Thymus (tissue), 11 donors: Measurements from ENCODE around the gene SAE1. TPM values are rescaled to one million over a fixed set of nuclear protein-coding genes. Genes with fewer than 3 reads are reported as not detected.

Source experiments
- DNase-seq, 9 donors: peaks; one replicate each; pipeline ENCODE4 v3.0.0-alpha.2; 2013; ENCODE audit warnings: low spot score in 9 of 9, low read depth in 6 of 9, missing footprints in 1 of 9
- H3K27ac ChIP-seq, 2 donors: one replicate each; pipeline ENCODE4 v1.5.1; 2013; ENCODE audit warnings: control low read depth in 1 of 2, low read depth in 1 of 2, low read length in 1 of 2, mild to moderate bottlenecking in 1 of 2, moderate library complexity in 1 of 2
- H3K27me3 ChIP-seq, 2 donors: one replicate each; pipeline ENCODE4 v1.5.1; 2013; ENCODE audit warnings: low read length in 1 of 2; ENCODE audit not compliant: control insufficient read depth in 2 of 2, insufficient read depth in 1 of 2
- H3K36me3 ChIP-seq, 2 donors: one replicate each; pipeline ENCODE4 v1.5.1; 2013; ENCODE audit warnings: low read length in 1 of 2, mild to moderate bottlenecking in 1 of 2, moderate library complexity in 1 of 2; ENCODE audit not compliant: control insufficient read depth in 2 of 2, insufficient read depth in 2 of 2
- H3K4me1 ChIP-seq, 2 donors: one replicate each; pipeline ENCODE4 v1.5.1; 2013; ENCODE audit warnings: low read length in 2 of 2; ENCODE audit not compliant: control insufficient read depth in 2 of 2, insufficient read depth in 2 of 2
- H3K4me3 ChIP-seq, 2 donors: one replicate each; pipeline ENCODE4 v1.5.1; 2013; ENCODE audit warnings: low read length in 2 of 2, control low read depth in 1 of 2, mild to moderate bottlenecking in 1 of 2
- H3K9me3 ChIP-seq, 2 donors: one replicate each; pipeline ENCODE4 v1.5.1; 2013; ENCODE audit warnings: low read length in 1 of 2, mild to moderate bottlenecking in 1 of 2; ENCODE audit not compliant: control insufficient read depth in 2 of 2, insufficient read depth in 1 of 2
- WGBS: extraction: QIAGEN DNeasy Blood & Tissue Kit; methylation state at CpG from one replicate; pipeline ENCODE4 v1.1.7; 2013; 5-methylcytosine and 5-hydroxymethylcytosine counted together
- polyA plus RNA-seq: library from polyadenylated mRNA; stranded (reverse); fragments of 200-250 nt; gene quantifications from one replicate; pipeline ENCODE4 v1.2.3, GENCODE V29; 2013
- total RNA-seq: library from RNA; stranded (reverse); fragments of 120-200 nt; gene quantifications from one replicate; pipeline ENCODE4 v1.2.4, GENCODE V29; 2013
- donor health status: healthy.

Gene SAE1
- total and polyA plus RNA-seq, 2 donors, result 40.5 to 93.3 TPM

GRCh38 chr19:47226426-47227351 lies 96.1 kb downstream of the SAE1 start:
- Histone ChIP-seq H3K36me3 (peaks cover 3 to 11% of the 10 kb centered on the region in 2 donors), H3K27ac (peak overlapping the region; percentile 84 to 94), H3K27me3 (peaks cover 5 to 51% of the 10 kb centered on the region in 2 donors), H3K9me3 (peaks cover 0 to 4% of the 10 kb centered on the region in 2 donors), H3K4me1 (peaks cover 35 to 55% of the 10 kb centered on the region in 2 donors), H3K4me3 (peak overlapping the region; percentile 30 to 93)
- peak in 3 of 9 donors; percentile 73 to 83 (median 76) for DNase-seq
- 2% methylated on average over 56 of the region's 56 CpGs for WGBS

GRCh38 chr19:47227352-47228167 lies 96.9 kb downstream of the SAE1 start:
- H3K4me3 ChIP-seq, result peak overlapping the region; percentile 37 to 93
- WGBS, result 3% methylated on average over 27 of the region's 27 CpGs
- peaks cover 5 to 59% of the 10 kb centered on the region in 2 donors for H3K27me3 ChIP-seq
- peaks cover 39 to 63% of the 10 kb centered on the region in 2 donors for H3K4me1 ChIP-seq
- peak overlapping the region; percentile 84 to 94 for H3K27ac ChIP-seq
- peak in 1 of 9 donors; percentile 50 for DNase-seq
- peaks cover 0 to 4% of the 10 kb centered on the region in 2 donors for H3K9me3 ChIP-seq
- H3K36me3 ChIP-seq, result peaks cover 0 to 5% of the 10 kb centered on the region in 2 donors

- H3K36me3 ChIP-seq, result peaks cover 0 to 5% of the 10 kb centered on the region in 2 donors
- peak in 1 of 9 donors; percentile 52 for DNase-seq
- WGBS, result 6% methylated on average over 50 of the region's 50 CpGs
- H3K4me3 ChIP-seq, result peak overlapping the region; percentile 56 to 93
- H3K4me1 ChIP-seq, result peaks cover 42 to 68% of the 10 kb centered on the region in 2 donors
- H3K27ac ChIP-seq, result peak overlapping the region; percentile 37 to 57
- peaks cover 5 to 66% of the 10 kb centered on the region in 2 donors for H3K27me3 ChIP-seq
- H3K9me3 ChIP-seq, result peaks cover 0 to 4% of the 10 kb centered on the region in 2 donors
These were observed 97.7 kb downstream of the SAE1 start for GRCh38 chr19:47228168-47228936.

GRCh38 chr19:47228937-47229675 lies 98.5 kb downstream of the SAE1 start:
- DNase-seq, result peak in 2 of 9 donors; percentile 45 to 59
- 25% methylated on average over 10 of the region's 10 CpGs for WGBS
- H3K9me3 ChIP-seq, result peaks cover 0 to 4% of the 10 kb centered on the region in 2 donors
- H3K4me3 ChIP-seq, result peak overlapping the region; percentile 56 to 93
- H3K36me3 ChIP-seq, result no peaks in the 10 kb centered on the region
- peaks cover 42 to 68% of the 10 kb centered on the region in 2 donors for H3K4me1 ChIP-seq
- H3K27me3 ChIP-seq, result peaks cover 5 to 72% of the 10 kb centered on the region in 2 donors
- peak overlapping the region; percentile 9 to 61 for H3K27ac ChIP-seq

- 7% methylated on average over 9 of the region's 9 CpGs for WGBS
- Histone ChIP-seq H3K27ac (peak overlapping the region; percentile 61 to 67), H3K4me3 (peak overlapping the region; percentile 56 to 93), H3K27me3 (peaks cover 5 to 78% of the 10 kb centered on the region in 2 donors), H3K4me1 (peaks cover 42 to 68% of the 10 kb centered on the region in 2 donors), H3K36me3 (no peaks in the 10 kb centered on the region), H3K9me3 (peaks cover 0 to 4% of the 10 kb centered on the region in 2 donors)
- peak in 1 of 9 donors; percentile 46 for DNase-seq
These were observed 99.0 kb downstream of the SAE1 start for GRCh38 chr19:47229676-47230053.

- H3K27ac ChIP-seq, result peak overlapping the region; percentile 67 to 86
- under 1% methylated on average over 84 of the region's 84 CpGs for WGBS
- peaks cover 0 to 1% of the 10 kb centered on the region in 2 donors for H3K9me3 ChIP-seq
- H3K36me3 ChIP-seq, result no peaks in the 10 kb centered on the region
- peaks cover 5 to 79% of the 10 kb centered on the region in 2 donors for H3K27me3 ChIP-seq
- H3K4me1 ChIP-seq, result peaks cover 42 to 66% of the 10 kb centered on the region in 2 donors
- H3K4me3 ChIP-seq, result peak overlapping the region; percentile 63 to 93
- peak in 4 of 9 donors; percentile 72 to 85 (median 79) for DNase-seq
These were observed 99.7 kb downstream of the SAE1 start for GRCh38 chr19:47230054-47230920.

GRCh38 chr19:47230921-47231214 lies 100.2 kb downstream of the SAE1 start, which contains the start of gene BBC3:
BBC3 (minus strand) TSS chr19:47231199; CDS start chr19:47228431, 2,768 bp downstream.
- peaks cover 5 to 84% of the 10 kb centered on the region in 2 donors for H3K27me3 ChIP-seq
- no peaks in the 10 kb centered on the region for H3K9me3 ChIP-seq
- H3K36me3 ChIP-seq, result no peaks in the 10 kb centered on the region
- peak within 1 kb of the TSS; percentile 63 to 93 for H3K4me3 ChIP-seq
- no peak for DNase-seq
- H3K27ac ChIP-seq, result peak within 1 kb of the TSS; percentile 67 to 86
- H3K4me1 ChIP-seq, result peaks cover 37 to 60% of the 10 kb centered on the region in 2 donors
- under 1% methylated on average over 43 of the region's 43 CpGs for WGBS
